HK-2 (cell line): ENCODE data around the gene KHDRBS2.

Experiments
- DNase-seq: peaks from one replicate; pipeline ENCODE4 v3.0.0-alpha.2; 2018; ENCODE audit not compliant: unreplicated experiment

Gene KHDRBS2

DNA sequence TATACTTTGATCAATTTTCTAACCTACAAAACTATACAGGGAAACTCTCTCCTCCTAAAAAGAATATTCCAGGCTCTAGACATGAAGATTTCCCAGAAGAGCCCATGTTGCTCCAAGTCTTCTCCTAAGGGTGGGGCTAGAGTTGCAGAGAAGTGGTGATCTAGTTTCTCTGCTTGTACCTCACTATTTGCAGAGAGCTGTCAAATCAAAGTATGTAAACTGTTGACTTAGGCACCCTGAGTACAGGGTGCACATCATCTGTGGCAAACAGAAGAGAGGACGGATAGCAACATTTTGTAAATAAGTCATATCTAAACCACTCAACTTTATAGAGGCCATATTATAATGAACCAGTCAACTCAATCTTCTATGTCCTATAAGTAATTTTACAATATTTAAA is 250.1 kb downstream of the KHDRBS2 start:
- no peak for DNase-seq

DNA sequence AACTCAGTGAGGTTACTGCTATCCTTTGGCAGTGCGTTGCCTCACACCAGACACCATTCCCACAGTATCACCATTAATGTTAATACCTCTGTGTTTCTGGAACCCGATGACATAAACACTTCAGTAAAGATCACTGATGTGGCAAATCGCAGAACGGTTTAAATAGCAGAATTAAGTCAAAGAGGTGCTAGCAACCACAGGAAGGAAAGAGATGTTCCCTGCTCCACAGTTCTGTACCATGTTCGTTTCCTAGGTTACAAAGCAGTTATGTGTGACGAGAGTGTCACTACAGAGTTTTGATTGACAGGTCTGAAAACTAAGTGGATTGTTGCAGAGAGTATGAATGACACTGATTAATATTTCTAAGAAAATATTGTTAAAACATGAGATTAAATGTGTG is 272.3 kb downstream of the KHDRBS2 start:
- no peak for DNase-seq

DNA sequence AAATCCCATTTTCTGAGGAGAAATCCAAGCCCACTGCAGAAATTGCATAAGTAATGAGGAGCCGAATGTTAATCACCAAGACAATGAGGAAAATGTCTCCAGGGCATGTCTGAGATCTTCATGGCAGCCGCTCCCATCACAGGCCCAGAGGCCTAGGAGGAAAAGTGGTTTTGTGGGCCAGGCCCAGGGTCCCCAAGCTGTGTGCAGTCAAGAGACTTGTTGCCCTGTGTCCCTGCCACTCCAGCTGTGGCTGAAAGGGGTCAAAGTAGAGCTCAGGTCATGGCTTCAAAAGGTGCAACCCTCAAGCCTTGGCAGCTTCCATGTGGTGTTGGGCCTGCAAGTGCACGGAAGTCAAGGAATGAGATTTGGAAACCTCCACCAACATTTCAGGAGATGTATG is 276.6 kb downstream of the KHDRBS2 start:
- DNase-seq = no peak

DNA sequence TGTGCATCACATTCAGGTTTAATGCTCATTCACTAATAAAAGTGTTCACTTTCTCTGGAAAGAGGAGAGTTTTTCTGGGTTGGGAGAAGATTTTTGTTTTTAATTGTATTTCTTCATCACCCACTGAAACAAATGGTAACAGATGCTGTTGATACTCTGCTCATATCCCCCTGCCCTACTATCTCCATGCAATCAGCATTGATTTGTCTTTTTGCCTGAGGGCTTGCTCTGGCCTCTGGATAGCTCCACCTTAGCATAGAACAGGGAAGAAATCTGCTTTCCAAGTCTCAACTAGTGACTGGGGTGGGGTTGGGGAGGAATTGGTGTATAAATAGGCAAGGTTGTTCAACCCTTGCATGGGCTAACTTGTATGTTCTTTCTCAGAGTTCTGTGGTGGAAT is 296.4 kb downstream of the KHDRBS2 start:
- no peak for DNase-seq

DNA sequence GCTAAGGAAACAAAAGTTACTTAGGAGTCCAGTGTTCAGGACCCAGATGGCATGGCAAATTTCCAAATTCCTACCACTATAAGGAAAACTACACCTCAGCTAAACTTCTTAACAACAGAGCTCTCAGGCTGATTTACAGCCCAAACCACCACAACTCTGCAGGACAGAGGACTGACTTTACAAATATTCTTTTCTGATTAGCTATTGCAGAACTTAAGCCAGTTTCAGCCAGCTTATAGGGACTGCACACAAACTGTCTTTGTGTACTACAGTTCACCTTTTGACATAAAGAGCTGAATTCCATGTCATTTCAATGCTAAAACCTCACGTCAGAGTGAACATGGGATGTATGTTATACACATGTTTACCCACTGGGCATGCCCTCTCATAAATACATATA is 305.4 kb downstream of the KHDRBS2 start:
- DNase-seq = no peak

DNA sequence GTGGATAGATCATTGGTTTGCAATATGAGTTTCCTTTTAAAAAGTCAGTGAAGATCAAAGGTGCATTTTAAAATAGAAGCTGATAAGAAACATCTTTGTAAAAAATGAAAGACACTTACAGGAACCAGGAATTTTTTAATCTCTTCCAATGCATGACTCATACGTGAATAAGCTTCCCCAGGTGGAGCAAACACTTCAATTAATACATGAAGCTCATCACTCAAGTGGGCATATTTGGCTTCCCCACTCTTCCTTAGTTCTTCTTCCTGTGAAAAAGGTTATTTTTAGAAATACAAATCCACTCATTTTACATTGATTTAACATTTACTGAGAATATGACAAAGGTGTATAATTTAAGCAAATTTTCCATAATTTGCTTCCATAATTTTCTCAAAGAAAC is 308.1 kb downstream of the KHDRBS2 start:
- no peak for DNase-seq

DNA sequence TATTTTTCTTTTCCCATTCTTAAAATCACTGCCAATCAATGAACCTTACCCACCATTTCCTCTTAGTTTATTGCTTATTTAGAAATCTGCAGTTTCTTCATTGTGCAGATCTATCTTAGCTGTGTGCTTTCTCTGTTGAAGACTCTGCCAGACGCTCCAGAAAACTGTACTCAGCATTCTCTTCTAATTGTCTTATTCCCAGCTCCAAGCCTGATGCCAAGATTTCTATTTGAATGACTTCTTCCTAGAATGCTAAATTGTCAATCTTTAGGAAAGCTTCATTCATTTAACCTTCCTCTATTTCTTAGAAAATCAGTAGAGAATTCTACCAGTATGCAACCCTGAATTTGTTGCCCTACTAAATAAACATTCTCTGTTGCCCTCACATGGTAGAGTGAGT is 308.9 kb downstream of the KHDRBS2 start:
- DNase-seq = no peak

DNA sequence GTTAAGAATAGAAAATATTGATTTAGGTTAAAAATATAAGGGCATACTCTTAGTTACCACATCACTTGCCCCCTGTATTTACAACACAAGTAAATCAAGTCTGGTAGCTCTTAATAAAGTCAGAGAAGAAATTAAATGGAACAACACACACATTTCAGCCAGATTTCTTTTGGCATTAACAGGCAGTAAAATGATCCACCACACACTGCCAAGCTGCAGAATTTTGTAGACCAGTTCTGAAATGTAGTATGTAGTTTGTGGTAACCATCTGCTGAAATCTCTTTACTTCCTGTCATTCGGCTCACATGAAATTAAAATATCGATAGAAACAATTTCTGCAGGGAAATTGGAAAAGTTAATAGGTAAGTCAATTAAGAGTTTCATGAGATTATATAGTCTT is 326.8 kb downstream of the KHDRBS2 start:
- no peak for DNase-seq

DNA sequence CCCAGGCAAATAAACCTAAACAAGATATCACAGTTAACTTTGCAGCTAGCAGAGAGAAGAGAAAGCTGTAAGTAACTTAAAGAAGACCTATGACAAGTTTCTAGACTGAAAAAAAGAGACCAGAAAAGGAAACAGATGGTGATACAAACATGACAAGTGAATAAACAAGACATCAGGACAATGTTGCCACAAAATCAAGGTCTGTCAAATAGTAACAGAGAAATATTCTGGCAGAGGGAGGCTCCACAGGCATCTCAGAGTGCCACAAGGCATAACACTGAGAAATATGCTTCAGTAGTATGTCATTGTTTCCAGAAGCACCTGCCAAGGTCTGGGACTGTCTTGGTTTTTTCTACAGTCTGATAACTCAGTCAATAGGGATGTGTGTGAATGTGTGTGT is 332.2 kb downstream of the KHDRBS2 start:
- DNase-seq = no peak

DNA sequence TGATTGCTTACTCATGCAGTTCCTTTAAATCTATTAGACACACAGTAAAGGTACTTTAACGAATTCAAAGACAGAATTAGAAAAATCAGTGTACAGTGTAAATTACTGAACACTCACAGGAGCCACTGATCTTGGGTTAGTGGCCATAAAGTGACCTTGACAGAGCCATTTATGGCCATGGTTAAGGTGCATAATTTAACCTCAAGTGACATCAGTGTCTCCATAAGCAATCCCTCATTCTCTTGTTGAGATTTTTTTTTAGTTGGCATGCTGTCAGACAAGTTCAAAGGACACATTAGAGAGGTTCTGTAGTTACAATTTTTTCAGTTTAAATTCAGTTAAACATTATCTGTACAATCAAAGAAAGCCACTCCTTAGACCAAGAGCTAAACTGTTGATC is 334.4 kb downstream of the KHDRBS2 start:
- DNase-seq = no peak

DNA sequence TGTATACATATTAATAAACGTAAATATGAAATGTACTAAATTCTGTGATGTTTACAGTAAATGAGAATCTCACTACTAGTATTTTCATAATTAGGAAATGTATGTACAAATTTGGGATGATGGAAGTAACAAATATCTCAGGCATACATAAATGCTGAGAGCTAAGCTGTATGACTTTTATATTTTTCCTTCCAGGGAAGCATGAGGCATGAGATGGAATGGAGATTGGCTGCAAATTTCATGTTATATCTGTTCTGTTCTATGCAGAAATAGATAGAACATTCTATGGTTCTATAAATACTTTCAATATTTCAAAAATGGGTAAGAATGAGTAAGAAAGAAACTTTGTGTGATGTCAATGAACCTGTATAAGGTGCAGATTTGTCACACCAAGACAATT is 335.2 kb downstream of the KHDRBS2 start:
- DNase-seq = no peak

DNA sequence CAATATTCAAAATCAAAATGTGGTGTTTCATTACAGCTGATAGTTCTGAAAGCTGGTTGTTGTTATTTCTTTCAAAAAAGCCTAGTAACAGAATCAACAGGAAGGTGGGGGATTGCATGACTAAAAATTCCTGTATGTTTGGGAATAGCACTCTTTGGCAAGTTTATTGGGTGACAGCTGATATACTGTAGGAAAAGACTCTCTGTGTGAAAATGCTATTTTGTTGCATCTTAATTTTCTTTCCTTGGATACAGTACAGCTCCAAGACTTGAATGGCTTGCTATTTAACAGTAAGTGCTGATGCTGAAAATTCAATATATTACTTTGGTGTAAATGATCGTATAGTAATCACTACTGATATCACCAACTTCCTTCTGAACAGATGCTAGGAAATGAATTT is 336.1 kb downstream of the KHDRBS2 start:
- no peak for DNase-seq

DNA sequence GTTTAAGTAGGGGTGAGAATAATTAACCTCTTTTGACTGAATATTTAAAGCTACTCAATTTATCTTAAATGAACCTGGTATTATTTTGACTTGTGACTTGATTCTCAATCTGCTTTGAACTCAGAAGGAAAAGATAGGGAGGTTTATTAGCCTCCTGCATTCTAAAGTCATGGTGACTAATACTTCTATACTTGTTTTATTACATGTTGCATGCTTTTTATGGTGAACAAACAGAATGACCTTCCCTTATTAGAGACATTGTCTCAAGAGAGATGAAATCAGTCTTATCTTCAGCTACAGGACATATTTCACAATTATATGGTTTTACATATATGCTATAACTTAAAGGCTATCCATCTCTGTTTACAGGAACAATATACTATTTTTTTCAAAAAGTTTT is 336.9 kb downstream of the KHDRBS2 start:
- no peak for DNase-seq

DNA sequence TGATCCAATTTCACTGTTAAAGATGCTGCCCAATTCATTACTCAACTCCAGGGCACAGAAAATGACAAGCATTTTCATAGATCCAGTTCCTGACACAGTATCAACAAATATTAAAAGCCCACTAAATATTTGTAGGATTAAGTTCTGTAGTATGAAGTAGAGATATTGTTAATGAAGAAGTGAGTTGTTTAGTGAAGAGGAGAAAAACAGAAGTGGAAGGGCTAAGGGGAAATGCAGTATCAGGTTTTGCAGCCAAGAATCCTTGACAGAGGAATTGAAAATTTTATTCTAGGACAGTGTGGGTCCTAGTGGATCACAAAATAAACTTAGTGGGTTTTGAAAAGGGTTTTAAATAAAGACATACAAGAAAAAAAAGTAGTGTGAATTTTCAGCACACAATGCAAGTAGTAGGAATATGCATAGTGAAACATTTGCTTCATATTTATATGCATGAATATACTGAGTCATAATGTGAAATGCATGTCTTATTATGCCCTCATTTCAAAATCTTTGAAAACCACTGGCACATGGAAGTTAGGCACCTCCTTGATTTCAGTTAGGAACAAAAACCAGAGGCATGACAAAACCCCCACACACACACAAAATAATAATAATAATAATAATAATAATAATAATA is 338.6 kb downstream of the KHDRBS2 start:
- DNase-seq = no peak

DNA sequence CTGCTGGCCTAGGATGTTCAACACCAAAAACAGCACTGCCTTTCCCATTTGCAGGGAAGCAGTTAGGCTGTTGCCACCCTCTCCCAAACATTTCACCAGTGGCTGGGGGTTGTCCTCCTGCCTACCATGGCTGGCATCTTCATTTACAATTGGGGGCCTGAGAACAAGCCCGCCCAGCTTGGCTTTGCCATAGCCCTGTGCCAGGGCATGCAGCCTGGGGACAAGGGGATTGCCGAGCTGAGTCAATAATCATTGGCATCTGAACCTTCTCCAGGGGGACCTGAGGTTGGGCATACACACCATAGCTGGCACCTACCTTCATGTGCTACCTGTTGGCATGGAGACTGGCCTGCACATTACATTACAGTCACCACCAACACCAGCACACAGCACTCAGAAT is 345.1 kb downstream of the KHDRBS2 start:
- no peak for DNase-seq

DNA sequence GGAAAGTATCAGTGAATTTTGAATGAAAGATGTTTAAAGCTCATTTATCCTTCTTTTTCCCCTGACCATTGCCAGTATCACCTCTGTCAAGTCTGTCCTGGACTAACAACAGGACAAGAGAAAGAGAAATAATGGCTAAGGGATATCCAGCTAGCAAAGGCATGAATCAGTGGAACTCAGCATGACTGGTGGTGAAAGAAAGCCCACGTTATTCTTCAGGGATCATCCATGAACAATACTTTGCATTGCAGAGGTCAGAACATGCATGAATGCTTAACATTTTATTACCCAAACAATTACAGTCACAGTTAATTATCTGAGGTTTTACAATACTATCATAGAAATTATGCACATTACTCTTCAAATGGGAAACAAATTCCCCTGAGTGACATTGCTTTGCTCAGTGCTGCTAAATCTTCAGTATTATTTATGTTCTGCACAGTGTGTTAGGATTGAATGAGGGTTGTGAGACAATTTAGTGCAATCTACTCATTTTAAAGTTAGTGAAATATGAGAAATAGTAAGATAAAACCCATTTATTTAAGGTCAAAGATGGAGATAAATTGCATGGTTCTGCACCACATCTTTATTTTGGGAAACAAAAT is 350.7 kb downstream of the KHDRBS2 start:
- DNase-seq = no peak

DNA sequence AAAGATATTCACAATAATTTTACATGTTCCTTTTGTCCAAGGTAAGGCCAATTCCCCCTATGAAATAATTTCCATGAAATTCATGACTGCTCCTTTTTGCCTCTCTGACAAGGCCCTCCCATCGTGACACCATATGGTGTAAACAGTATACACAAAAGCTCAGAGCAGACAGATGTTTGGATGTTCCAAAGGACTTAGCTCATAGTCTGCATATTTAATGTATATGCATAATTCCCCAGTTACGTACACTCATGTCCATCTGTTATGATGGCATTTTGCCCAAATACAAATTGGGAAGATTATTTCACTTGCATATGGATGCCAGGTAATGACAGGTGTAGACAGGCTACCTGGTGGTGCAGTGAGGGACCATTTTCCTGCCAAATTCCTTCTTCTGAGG is 376.5 kb downstream of the KHDRBS2 start:
- no peak for DNase-seq

DNA sequence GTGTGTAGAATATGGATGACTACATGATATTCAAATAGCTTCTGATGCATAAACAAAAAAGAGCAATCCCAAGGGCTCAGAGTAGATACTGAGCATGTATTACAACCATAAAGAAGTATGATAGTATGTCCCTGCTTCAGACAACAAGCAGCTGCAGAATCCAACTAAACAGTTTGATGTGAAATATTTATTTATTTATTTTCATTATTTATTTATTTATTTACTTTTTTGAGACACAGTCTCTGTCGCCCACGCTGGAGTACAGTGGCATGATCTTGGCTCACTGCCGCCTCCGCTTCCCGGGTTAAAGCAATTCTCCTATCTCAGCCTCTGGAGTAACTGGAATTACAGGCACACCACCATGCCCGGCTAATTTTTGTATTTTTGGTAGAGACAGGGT is 384.3 kb downstream of the KHDRBS2 start:
- no peak for DNase-seq

DNA sequence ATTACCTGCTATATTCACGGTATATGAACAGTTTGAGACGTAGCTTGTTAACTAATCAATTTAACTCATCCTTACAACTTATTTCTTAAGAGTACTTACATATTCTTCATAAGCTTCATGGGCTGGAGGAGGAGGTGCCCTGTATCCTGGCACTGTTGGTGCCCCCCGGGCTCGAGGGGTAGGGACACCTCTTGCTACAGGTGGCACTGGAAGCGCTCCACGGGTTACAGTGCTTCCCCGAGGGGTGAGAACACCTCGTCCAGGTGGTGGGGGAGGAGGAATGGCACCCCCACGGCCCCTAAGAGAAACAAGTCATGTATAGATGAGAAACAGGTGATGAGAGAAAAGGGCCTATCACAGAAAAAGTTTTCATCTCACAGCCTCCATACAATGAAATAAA is 391.5 kb downstream of the KHDRBS2 start:
- no peak for DNase-seq

DNA sequence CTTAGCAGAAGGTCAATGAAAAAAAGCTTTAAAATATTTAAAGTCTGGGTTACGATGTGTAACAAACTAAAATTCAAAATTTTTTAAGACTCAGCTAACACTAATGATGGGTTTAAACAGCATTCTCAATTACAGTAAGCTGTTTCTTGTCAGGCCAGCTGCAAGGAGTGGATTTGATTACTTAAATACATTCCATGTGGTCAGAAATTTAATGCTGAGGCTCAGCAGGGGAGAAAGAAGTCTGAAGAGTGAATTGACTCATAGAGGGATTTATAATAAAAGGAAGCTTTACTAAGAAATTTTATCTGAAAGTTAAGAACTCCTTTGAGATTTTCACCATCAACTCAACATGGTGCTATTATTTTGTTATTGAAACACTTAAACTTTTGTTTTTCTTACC is 398.6 kb downstream of the KHDRBS2 start:
- DNase-seq = no peak

DNA sequence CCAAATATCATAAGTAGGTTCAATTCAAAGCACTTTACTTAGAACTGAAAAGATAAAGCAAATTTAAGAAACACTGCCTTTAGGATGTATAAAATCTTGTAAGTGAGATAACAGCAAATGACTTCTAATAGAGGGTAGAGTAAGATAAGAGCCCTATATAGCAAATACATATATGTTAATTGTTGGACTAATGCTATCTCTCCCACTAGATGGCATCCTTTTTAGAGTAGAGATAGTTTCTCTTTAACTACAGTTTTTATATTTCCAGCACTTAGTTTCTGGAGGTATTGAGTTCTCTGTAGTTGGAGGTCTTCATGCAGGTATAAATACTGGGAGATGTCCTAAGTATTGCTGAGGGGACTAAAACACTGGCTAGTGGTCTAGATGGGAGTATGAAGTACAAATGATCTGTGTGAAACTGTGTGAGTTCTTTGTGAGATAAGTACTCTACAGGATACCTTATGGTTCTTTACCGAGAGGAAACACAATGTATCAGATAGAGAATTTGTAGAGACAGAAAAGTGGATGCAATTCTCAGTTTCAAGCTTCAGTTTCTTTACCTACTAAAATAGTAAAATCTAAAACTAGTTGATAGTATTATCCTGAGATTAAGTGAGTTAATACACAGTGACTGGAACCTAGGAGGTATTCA is 399.3 kb downstream of the KHDRBS2 start:
- DNase-seq = no peak

DNA sequence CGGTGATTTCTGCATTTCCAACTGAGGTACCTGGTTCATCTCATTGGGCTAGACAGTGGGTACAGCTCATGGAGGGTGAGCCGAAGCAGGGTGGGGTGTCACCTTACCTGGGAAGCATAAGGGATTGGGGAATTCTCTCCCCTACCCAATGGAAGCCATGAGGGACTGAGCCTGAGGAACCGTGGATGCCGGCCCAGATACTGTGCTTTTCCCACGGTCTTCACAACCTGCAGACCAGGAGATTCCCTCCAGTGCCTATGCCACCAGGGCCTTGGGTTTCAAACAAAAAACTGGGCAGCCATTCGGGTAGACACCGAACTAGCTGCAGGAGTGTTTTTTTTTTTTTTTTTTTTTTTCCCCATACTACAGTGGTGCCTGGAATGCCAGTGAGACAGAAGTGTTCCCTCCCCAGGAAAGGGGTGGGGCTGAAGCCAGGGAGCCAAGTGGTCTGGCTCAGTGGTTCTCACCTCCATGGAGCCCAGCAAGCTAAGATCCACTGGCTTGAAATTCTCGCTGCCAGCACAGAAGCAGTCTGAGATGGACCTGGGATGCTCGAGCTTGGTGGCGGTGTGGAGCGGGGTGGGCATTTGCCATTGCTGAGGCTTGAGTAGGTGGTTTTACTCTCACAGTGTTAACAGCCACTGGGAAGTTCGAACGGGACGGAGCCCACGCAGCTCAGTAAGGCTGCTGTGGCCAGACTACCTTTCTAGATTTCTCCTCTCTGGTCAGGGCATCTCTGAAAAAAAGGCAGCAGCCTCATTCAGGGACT is 416.2 kb downstream of the KHDRBS2 start:
- no peak for DNase-seq

DNA sequence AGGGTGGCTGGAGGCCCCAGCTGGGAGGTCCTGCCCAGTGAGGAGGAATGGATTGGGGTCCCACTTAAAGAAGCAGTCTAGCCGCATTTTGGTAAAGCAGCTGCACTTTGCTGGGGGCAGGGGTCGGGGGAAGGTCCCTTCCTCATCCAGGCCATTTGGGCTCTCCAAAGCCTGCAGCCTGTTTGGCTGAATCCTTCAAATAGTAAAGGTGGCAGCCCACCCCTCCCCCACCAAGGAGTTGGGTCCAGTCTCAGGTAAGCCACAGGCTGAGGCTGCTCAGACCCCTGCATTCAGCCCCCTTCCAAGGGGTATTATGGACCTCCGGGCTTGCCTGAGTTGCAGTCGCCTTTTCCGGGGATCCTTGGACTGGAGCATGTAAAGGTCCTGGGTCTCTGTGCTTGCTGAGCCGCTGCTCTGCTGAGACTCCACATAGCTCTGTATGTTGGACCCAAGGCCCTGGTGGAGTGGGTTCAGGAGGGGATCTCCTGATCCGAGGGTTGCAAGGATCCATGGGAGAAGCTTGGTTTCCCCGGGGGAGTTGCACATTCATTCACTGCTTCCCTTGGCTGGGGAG is 417.4 kb downstream of the KHDRBS2 start:
- DNase-seq = no peak
